HEK293 (cell line): ENCODE results near the gene CDK10.

ENCODE experiments used
- BCL11A ChIP-seq: fragments of 450-650 bp; formaldehyde crosslinking; IDR thresholded peaks from 2 replicates; pipeline ENCODE4 v1.5.1; 2016; ENCODE audit warnings: low read depth, missing biosample characterization, missing genetic modification characterization
- EGR2 ChIP-seq: fragments of 450-650 bp; formaldehyde crosslinking; IDR thresholded peaks from 2 replicates; pipeline ENCODE4 v1.5.1; 2016; ENCODE audit warnings: low read depth, missing biosample characterization, missing genetic modification characterization
- HIC1 ChIP-seq: fragments of 450-650 bp; formaldehyde crosslinking; IDR thresholded peaks from 2 replicates; pipeline ENCODE4 v1.5.1; 2016; ENCODE audit warnings: missing biosample characterization, missing genetic modification characterization
- SALL2 ChIP-seq: fragments of 450-650 bp; formaldehyde crosslinking; IDR thresholded peaks from 2 replicates; pipeline ENCODE4 v1.5.0; 2017; ENCODE audit warnings: missing biosample characterization, mild to moderate bottlenecking, missing genetic modification characterization, borderline replicate concordance
- SP2 ChIP-seq: fragments of 450-650 bp; formaldehyde crosslinking; IDR thresholded peaks from 2 replicates; pipeline ENCODE4 v1.5.1; 2016; ENCODE audit warnings: missing biosample characterization, missing genetic modification characterization
- WT1 ChIP-seq: fragments of 450-650 bp; formaldehyde crosslinking; IDR thresholded peaks from 2 replicates; pipeline ENCODE4 v1.5.1; 2016; ENCODE audit warnings: missing biosample characterization, missing genetic modification characterization
- ZBTB11 ChIP-seq: fragments of 450-650 bp; formaldehyde crosslinking; conservative IDR thresholded peaks from 2 replicates; pipeline ENCODE4 v1.5.1; 2016; ENCODE audit warnings: low read depth, missing biosample characterization, missing genetic modification characterization
- ZFP37 ChIP-seq: fragments of 450-650 bp; formaldehyde crosslinking; IDR thresholded peaks from 2 replicates; pipeline ENCODE4 v1.5.1; 2016; ENCODE audit warnings: missing biosample characterization, missing genetic modification characterization
- ZNF133 ChIP-seq: fragments of 450-650 bp; formaldehyde crosslinking; IDR thresholded peaks from 2 replicates; pipeline ENCODE4 v1.5.1; 2016; ENCODE audit warnings: missing biosample characterization, missing genetic modification characterization
- ZNF138 ChIP-seq: fragments of 450-650 bp; formaldehyde crosslinking; IDR thresholded peaks from 2 replicates; pipeline ENCODE4 v1.5.1; 2016; ENCODE audit warnings: missing biosample characterization, missing genetic modification characterization, borderline replicate concordance
- ZNF2 ChIP-seq: fragments of 450-650 bp; formaldehyde crosslinking; IDR thresholded peaks from 2 replicates; pipeline ENCODE4 v1.5.1; 2016; ENCODE audit warnings: missing biosample characterization, missing genetic modification characterization
- ZNF221 ChIP-seq: fragments of 450-650 bp; formaldehyde crosslinking; IDR thresholded peaks from 2 replicates; pipeline ENCODE4 v1.5.1; 2017; ENCODE audit warnings: missing biosample characterization, missing genetic modification characterization, borderline replicate concordance
- ZNF274 ChIP-seq, 2 experiments: fragments of 200-500 bp in 1 of 2; fragments of 450-650 bp in 1 of 2; sonication (Bioruptor generic) in 1 of 2; formaldehyde crosslinking in 1 of 2; IDR thresholded peaks; 2 replicates each; pipeline versions ENCODE4 v1.5.1 to v1.6.1; 2014 to 2016; ENCODE audit warnings: borderline replicate concordance in 1 of 2, inconsistent platforms in 1 of 2, low read length in 1 of 2, missing biosample characterization in 1 of 2, missing genetic modification characterization in 1 of 2
- ZNF324 ChIP-seq: fragments of 450-650 bp; formaldehyde crosslinking; IDR thresholded peaks from 2 replicates; pipeline ENCODE4 v1.5.1; 2016; ENCODE audit warnings: missing biosample characterization, missing genetic modification characterization
- ZNF350 ChIP-seq: fragments of 450-650 bp; formaldehyde crosslinking; IDR thresholded peaks from 2 replicates; pipeline ENCODE4 v1.5.0; 2017; ENCODE audit warnings: missing biosample characterization, mild to moderate bottlenecking, missing genetic modification characterization
- ZNF48 ChIP-seq: fragments of 450-650 bp; formaldehyde crosslinking; IDR thresholded peaks from 2 replicates; pipeline ENCODE4 v1.5.1; 2016; ENCODE audit warnings: missing biosample characterization, missing genetic modification characterization
- ZNF558 ChIP-seq: fragments of 450-650 bp; formaldehyde crosslinking; IDR thresholded peaks from 2 replicates; pipeline ENCODE4 v1.5.1; 2016; ENCODE audit warnings: missing biosample characterization, missing genetic modification characterization
- ZNF571 ChIP-seq: fragments of 450-650 bp; formaldehyde crosslinking; IDR thresholded peaks from 2 replicates; pipeline ENCODE4 v1.5.0; 2017; ENCODE audit warnings: missing biosample characterization, missing genetic modification characterization
- ZNF585B ChIP-seq: fragments of 450-650 bp; formaldehyde crosslinking; IDR thresholded peaks from 2 replicates; pipeline ENCODE4 v1.5.1; 2016; ENCODE audit warnings: missing biosample characterization, missing genetic modification characterization
- ZNF596 ChIP-seq: fragments of 450-650 bp; IDR thresholded peaks from 2 replicates; pipeline ENCODE4 v1.5.0; 2018; ENCODE audit warnings: missing biosample characterization, mild to moderate bottlenecking, missing genetic modification characterization, moderate library complexity
- ZNF621 ChIP-seq: fragments of 450-650 bp; formaldehyde crosslinking; IDR thresholded peaks from 2 replicates; pipeline ENCODE4 v1.5.1; 2017; ENCODE audit warnings: missing biosample characterization, missing genetic modification characterization
- ZSCAN30 ChIP-seq: fragments of 450-650 bp; IDR thresholded peaks from 2 replicates; pipeline ENCODE4 v1.5.1; 2018; ENCODE audit warnings: missing biosample characterization, mild to moderate bottlenecking, missing genetic modification characterization, moderate library complexity
- TF ChIP-seq, protein P1 (sequence below): fragments of 450-650 bp; formaldehyde crosslinking; IDR thresholded peaks from 2 replicates; pipeline ENCODE4 v1.5.1; 2016; ENCODE audit warnings: missing biosample characterization, missing genetic modification characterization
- TF ChIP-seq, protein P2 (sequence below): fragments of 450-650 bp; formaldehyde crosslinking; IDR thresholded peaks from 2 replicates; pipeline ENCODE4 v1.5.1; 2016; ENCODE audit warnings: missing biosample characterization, missing genetic modification characterization
- TF ChIP-seq, protein P3 (sequence below): fragments of 450-650 bp; formaldehyde crosslinking; IDR thresholded peaks from 2 replicates; pipeline ENCODE4 v1.5.1; 2016; ENCODE audit warnings: missing biosample characterization, missing genetic modification characterization
- TF ChIP-seq, protein P4 (sequence below): fragments of 450-650 bp; formaldehyde crosslinking; IDR thresholded peaks from 2 replicates; pipeline ENCODE4 v1.5.1; 2016; ENCODE audit warnings: missing biosample characterization, missing genetic modification characterization

CDK10 gene

DNA sequence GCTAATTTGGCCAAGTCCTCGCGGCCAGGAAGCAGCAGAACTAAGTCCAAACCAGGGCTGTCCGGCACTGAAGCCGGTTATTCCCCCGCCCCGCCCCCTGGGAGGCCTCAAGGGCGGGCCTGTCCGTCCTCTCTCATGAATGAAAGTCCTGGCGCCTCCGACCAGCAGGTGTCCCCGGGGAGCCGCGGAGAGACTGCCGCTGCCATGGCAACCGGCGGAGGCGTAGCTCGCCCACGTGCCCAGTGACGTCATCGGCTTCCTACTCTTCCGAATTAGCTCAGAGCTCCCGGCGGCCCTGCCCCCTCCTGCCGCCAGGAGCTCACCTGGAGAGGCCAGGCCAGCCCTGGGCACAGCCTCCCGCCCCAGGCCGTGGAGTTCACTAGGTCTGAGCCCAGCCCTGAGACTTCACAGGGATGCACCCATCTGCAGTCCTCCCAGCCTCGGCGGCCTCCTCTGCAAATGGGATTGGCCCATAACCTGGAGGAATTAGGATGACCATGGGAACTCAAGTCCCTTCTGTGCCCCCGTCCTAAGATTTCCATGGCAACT is 13.7 kb downstream of the CDK10 start (continued):
- 0 out of 2 replicates have a peak, but pooled peaks have one; percentile 18 for TF ChIP-seq ZBTB11 (tag by site-specific recombination)
- TF ChIP-seq ZNF133 (tag by site-specific recombination): no peak
- TF ChIP-seq ZNF596: no peak
- no peak for TF ChIP-seq ZNF558
- TF ChIP-seq ZNF2 (tag by site-specific recombination): peak; percentile 49; the same call in 1 of the 2 replicates
- TF ChIP-seq, protein P1, sequence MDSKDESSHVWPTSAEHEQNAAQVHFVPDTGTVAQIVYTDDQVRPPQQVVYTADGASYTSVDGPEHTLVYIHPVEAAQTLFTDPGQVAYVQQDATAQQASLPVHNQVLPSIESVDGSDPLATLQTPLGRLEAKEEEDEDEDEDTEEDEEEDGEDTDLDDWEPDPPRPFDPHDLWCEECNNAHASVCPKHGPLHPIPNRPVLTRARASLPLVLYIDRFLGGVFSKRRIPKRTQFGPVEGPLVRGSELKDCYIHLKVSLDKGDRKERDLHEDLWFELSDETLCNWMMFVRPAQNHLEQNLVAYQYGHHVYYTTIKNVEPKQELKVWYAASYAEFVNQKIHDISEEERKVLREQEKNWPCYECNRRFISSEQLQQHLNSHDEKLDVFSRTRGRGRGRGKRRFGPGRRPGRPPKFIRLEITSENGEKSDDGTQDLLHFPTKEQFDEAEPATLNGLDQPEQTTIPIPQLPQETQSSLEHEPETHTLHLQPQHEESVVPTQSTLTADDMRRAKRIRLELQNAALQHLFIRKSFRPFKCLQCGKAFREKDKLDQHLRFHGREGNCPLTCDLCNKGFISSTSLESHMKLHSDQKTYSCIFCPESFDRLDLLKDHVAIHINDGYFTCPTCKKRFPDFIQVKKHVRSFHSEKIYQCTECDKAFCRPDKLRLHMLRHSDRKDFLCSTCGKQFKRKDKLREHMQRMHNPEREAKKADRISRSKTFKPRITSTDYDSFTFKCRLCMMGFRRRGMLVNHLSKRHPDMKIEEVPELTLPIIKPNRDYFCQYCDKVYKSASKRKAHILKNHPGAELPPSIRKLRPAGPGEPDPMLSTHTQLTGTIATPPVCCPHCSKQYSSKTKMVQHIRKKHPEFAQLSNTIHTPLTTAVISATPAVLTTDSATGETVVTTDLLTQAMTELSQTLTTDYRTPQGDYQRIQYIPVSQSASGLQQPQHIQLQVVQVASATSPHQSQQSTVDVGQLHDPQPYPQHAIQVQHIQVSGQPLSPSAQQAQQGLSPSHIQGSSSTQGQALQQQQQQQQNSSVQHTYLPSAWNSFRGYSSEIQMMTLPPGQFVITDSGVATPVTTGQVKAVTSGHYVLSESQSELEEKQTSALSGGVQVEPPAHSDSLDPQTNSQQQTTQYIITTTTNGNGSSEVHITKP: peak; percentile 44
- TF ChIP-seq ZNF274 (IDR thresholded peaks at IDR 0.05; ENCODE audit: low read length): no peak
- no peak for TF ChIP-seq ZNF274 (tag by site-specific recombination; IDR thresholded peaks at IDR 0.05; ENCODE audit: borderline replicate concordance)
- peak; percentile 91 for TF ChIP-seq EGR2 (tag by site-specific recombination)
- no peak for TF ChIP-seq SALL2 (tag by site-specific recombination)
- peak; percentile 84; the same call in 1 of the 2 replicates for TF ChIP-seq BCL11A (tag by site-specific recombination)
- TF ChIP-seq, protein P2, sequence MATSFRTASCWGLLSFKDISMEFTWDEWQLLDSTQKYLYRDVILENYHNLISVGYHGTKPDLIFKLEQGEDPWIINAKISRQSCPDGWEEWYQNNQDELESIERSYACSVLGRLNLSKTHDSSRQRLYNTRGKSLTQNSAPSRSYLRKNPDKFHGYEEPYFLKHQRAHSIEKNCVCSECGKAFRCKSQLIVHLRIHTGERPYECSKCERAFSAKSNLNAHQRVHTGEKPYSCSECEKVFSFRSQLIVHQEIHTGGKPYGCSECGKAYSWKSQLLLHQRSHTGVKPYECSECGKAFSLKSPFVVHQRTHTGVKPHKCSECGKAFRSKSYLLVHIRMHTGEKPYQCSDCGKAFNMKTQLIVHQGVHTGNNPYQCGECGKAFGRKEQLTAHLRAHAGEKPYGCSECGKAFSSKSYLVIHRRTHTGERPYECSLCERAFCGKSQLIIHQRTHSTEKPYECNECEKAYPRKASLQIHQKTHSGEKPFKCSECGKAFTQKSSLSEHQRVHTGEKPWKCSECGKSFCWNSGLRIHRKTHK (tag by site-specific recombination): no peak
- peak; percentile 46; the same call in 1 of the 2 replicates for TF ChIP-seq ZSCAN30 (tag by site-specific recombination)
- TF ChIP-seq, protein P3, sequence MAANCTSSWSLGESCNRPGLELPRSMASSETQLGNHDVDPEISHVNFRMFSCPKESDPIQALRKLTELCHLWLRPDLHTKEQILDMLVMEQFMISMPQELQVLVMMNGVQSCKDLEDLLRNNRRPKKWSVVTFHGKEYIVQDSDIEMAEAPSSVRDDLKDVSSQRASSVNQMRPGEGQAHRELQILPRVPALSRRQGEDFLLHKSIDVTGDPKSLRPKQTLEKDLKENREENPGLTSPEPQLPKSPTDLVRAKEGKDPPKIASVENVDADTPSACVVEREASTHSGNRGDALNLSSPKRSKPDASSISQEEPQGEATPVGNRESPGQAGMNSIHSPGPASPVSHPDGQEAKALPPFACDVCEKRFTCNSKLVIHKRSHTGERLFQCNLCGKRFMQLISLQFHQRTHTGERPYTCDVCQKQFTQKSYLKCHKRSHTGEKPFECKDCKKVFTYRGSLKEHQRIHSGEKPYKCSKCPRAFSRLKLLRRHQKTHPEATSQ (tag by site-specific recombination): no peak
- TF ChIP-seq ZNF138: no peak
- no peak for TF ChIP-seq ZNF221 (tag by site-specific recombination)
- TF ChIP-seq ZNF48 (tag by site-specific recombination): no peak
- TF ChIP-seq ZFP37 (tag by site-specific recombination): no peak
- TF ChIP-seq ZNF350: no peak
- TF ChIP-seq SP2 (tag by site-specific recombination): peak; percentile 81
- peak; percentile 74 for TF ChIP-seq WT1 (tag by site-specific recombination)
- TF ChIP-seq ZNF585B: no peak
- no peak for TF ChIP-seq ZNF621 (tag by site-specific recombination)
- TF ChIP-seq HIC1 (tag by site-specific recombination): peak; percentile 87
- TF ChIP-seq ZNF324 (tag by site-specific recombination): peak; percentile 65; the same call in 1 of the 2 replicates
- no peak for TF ChIP-seq ZNF571
- TF ChIP-seq, protein P4, sequence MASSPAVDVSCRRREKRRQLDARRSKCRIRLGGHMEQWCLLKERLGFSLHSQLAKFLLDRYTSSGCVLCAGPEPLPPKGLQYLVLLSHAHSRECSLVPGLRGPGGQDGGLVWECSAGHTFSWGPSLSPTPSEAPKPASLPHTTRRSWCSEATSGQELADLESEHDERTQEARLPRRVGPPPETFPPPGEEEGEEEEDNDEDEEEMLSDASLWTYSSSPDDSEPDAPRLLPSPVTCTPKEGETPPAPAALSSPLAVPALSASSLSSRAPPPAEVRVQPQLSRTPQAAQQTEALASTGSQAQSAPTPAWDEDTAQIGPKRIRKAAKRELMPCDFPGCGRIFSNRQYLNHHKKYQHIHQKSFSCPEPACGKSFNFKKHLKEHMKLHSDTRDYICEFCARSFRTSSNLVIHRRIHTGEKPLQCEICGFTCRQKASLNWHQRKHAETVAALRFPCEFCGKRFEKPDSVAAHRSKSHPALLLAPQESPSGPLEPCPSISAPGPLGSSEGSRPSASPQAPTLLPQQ (tag by site-specific recombination): peak; percentile 42; the same call in 1 of the 2 replicates
